Measurements from ENCODE around the gene PEX6. TPM values are rescaled to one million over a fixed set of nuclear protein-coding genes. Genes with fewer than 3 reads are reported as not detected.

The PEX6 gene
- polyA plus RNA-seq, 1 donor (not counting 4 experiments of a cell fraction or from before 2014, with no cell fraction given) = 5.6 TPM

- no peaks in the 10 kb centered on the region for H3K9me3 ChIP-seq (ENCODE audit: control insufficient read depth, low read depth, low read length)
- no peaks in the 10 kb centered on the region for H4K20me1 ChIP-seq (ENCODE audit: control insufficient read depth, extremely low read depth, insufficient read depth, low read length)
- H3K79me2 ChIP-seq (ENCODE audit: control insufficient read depth, insufficient read depth, low read length) = peaks cover 20% of the 10 kb centered on the region
- H3K4me1 ChIP-seq (ENCODE audit: control insufficient read depth, extremely low read depth, insufficient read depth, low read length) = peaks cover 25% of the 10 kb centered on the region
- dilution Hi-C loops (cut with MboI; ENCODE audit: extremely low pct_ligation_motif_present, low sequenced_read_pairs) = no loop called here
- no peak overlapping the region for H3K9ac ChIP-seq (ENCODE audit: control insufficient read depth, extremely low read depth, insufficient read depth, low read length)
- no peak overlapping the region for H3K4me3 ChIP-seq (ENCODE audit: control insufficient read depth in 2 of 3, extremely low read depth in 1 of 3, insufficient read depth in 2 of 3, low read depth in 1 of 3, low read length in 3 of 3)
- H3K36me3 ChIP-seq (ENCODE audit: control insufficient read depth in 2 of 2, extremely low read depth in 1 of 2, insufficient read depth in 2 of 2, low read length in 2 of 2) = peaks cover 4 to 6% of the 10 kb centered on the region in 2 experiments
- no peak overlapping the region for H3K27ac ChIP-seq (ENCODE audit: control insufficient read depth, insufficient read depth, low read length)
- no peak overlapping the region for H3K4me2 ChIP-seq (ENCODE audit: control insufficient read depth, extremely low read depth, insufficient read depth, low read depth, low read length)
- no peak for FAIRE-seq
- H3K9me1 ChIP-seq (ENCODE audit: control insufficient read depth, extremely low read depth, insufficient read depth, low read length) = peaks cover 3% of the 10 kb centered on the region
- DNase-seq (ENCODE audit: low read depth, low spot score) = no peak
- no peak overlapping the region for H2AFZ ChIP-seq (ENCODE audit: control insufficient read depth, low read length)
- TF ChIP-seq, protein P1, sequence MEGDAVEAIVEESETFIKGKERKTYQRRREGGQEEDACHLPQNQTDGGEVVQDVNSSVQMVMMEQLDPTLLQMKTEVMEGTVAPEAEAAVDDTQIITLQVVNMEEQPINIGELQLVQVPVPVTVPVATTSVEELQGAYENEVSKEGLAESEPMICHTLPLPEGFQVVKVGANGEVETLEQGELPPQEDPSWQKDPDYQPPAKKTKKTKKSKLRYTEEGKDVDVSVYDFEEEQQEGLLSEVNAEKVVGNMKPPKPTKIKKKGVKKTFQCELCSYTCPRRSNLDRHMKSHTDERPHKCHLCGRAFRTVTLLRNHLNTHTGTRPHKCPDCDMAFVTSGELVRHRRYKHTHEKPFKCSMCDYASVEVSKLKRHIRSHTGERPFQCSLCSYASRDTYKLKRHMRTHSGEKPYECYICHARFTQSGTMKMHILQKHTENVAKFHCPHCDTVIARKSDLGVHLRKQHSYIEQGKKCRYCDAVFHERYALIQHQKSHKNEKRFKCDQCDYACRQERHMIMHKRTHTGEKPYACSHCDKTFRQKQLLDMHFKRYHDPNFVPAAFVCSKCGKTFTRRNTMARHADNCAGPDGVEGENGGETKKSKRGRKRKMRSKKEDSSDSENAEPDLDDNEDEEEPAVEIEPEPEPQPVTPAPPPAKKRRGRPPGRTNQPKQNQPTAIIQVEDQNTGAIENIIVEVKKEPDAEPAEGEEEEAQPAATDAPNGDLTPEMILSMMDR (optimal IDR thresholded peaks at IDR 0.05 in 1 of 3, IDR thresholded peaks at IDR 0.05 in 1 of 3, conservative IDR thresholded peaks at IDR 0.05 in 1 of 3; ENCODE audit: extremely low read depth in 1 of 3, insufficient read depth in 2 of 3, low read length in 3 of 3) = no peak
- no peak for TF ChIP-seq EZH2 (IDR thresholded peaks at IDR 0.05; ENCODE audit: low read length)
- no peaks in the 10 kb centered on the region for H3K27me3 ChIP-seq (ENCODE audit: control insufficient read depth, extremely low read depth, insufficient read depth, low read length)
Measured at GRCh38 chr6:42973926-42974325, 5.1 kb downstream of the PEX6 start.

- DNase-seq (ENCODE audit: low read depth, low spot score) (no peak), FAIRE-seq (no peak)
- dilution Hi-C loops (cut with MboI; ENCODE audit: extremely low pct_ligation_motif_present, low sequenced_read_pairs) = no loop called here
Measured at GRCh38 chr6:42971746-42972327, 7.1 kb downstream of the PEX6 start.

More at GRCh38 chr6:42971746-42972327, 7.1 kb downstream of the PEX6 start:
- Histone ChIP-seq H3K4me3 (ENCODE audit: control insufficient read depth in 2 of 3, extremely low read depth in 1 of 3, insufficient read depth in 2 of 3, low read depth in 1 of 3, low read length in 3 of 3) (no peak overlapping the region), H3K9me1 (ENCODE audit: control insufficient read depth, extremely low read depth, insufficient read depth, low read length) (peaks cover 3% of the 10 kb centered on the region), H3K27me3 (ENCODE audit: control insufficient read depth, extremely low read depth, insufficient read depth, low read length) (no peaks in the 10 kb centered on the region), H3K9ac (ENCODE audit: control insufficient read depth, extremely low read depth, insufficient read depth, low read length) (no peak overlapping the region), H3K4me1 (ENCODE audit: control insufficient read depth, extremely low read depth, insufficient read depth, low read length) (peaks cover 19% of the 10 kb centered on the region), H3K79me2 (ENCODE audit: control insufficient read depth, insufficient read depth, low read length) (peaks cover 1% of the 10 kb centered on the region), H3K4me2 (ENCODE audit: control insufficient read depth, extremely low read depth, insufficient read depth, low read depth, low read length) (no peak overlapping the region), H2AFZ (ENCODE audit: control insufficient read depth, low read length) (no peak overlapping the region), H4K20me1 (ENCODE audit: control insufficient read depth, extremely low read depth, insufficient read depth, low read length) (no peaks in the 10 kb centered on the region), H3K27ac (ENCODE audit: control insufficient read depth, insufficient read depth, low read length) (no peak overlapping the region), H3K9me3 (ENCODE audit: control insufficient read depth, low read depth, low read length) (no peaks in the 10 kb centered on the region), H3K36me3 (ENCODE audit: control insufficient read depth in 2 of 2, extremely low read depth in 1 of 2, insufficient read depth in 2 of 2, low read length in 2 of 2) (peaks cover 10 to 12% of the 10 kb centered on the region in 2 experiments)
- TF ChIP-seq EZH2 (IDR thresholded peaks at IDR 0.05; ENCODE audit: low read length) = no peak
- TF ChIP-seq, protein P1 (optimal IDR thresholded peaks at IDR 0.05 in 1 of 3, IDR thresholded peaks at IDR 0.05 in 1 of 3, conservative IDR thresholded peaks at IDR 0.05 in 1 of 3; ENCODE audit: extremely low read depth in 1 of 3, insufficient read depth in 2 of 3, low read length in 3 of 3) = no peak

Measured in keratinocyte (primary cell).